ENCODE results near the gene CDH11. TPM values are rescaled to one million over a fixed set of nuclear protein-coding genes. Genes with fewer than 3 reads are reported as not detected.

CDH11 gene
- total RNA-seq, 2 donors from 2014 or later, result 51.6 to 59.1 TPM

DNA sequence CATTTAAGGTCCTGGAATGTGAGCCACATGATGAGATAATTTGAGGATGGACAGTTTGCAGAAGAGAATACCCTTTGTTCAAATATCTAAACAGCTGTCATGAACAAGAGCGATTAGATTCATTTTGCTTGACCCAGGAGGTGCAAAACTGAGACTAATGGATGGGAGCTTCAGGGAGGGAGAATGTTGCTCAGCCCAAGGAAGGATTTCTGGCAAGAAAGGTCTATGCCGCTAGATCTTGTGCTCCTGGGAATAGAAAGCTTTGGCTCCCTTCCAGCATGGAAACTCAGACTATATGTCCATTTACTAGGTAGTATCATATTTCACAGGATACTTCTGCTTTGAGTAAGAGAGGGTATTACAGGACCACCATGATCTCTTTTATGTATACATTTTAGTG, 14.8 kb upstream of the CDH11 start:
- H3K27ac ChIP-seq, result no peak overlapping the region
- no peak overlapping the region for H3K4me3 ChIP-seq
- H3K9me3 ChIP-seq, result no peaks in the 10 kb centered on the region
- H3K4me1 ChIP-seq, result no peaks in the 10 kb centered on the region
- TF ChIP-seq, protein P1, sequence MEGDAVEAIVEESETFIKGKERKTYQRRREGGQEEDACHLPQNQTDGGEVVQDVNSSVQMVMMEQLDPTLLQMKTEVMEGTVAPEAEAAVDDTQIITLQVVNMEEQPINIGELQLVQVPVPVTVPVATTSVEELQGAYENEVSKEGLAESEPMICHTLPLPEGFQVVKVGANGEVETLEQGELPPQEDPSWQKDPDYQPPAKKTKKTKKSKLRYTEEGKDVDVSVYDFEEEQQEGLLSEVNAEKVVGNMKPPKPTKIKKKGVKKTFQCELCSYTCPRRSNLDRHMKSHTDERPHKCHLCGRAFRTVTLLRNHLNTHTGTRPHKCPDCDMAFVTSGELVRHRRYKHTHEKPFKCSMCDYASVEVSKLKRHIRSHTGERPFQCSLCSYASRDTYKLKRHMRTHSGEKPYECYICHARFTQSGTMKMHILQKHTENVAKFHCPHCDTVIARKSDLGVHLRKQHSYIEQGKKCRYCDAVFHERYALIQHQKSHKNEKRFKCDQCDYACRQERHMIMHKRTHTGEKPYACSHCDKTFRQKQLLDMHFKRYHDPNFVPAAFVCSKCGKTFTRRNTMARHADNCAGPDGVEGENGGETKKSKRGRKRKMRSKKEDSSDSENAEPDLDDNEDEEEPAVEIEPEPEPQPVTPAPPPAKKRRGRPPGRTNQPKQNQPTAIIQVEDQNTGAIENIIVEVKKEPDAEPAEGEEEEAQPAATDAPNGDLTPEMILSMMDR (IDR thresholded peaks at IDR 0.05), result no peak
- H3K27me3 ChIP-seq, result no peaks in the 10 kb centered on the region
- no peaks in the 10 kb centered on the region for H3K36me3 ChIP-seq
- no peak for DNase-seq (ENCODE audit: low spot score)

DNA sequence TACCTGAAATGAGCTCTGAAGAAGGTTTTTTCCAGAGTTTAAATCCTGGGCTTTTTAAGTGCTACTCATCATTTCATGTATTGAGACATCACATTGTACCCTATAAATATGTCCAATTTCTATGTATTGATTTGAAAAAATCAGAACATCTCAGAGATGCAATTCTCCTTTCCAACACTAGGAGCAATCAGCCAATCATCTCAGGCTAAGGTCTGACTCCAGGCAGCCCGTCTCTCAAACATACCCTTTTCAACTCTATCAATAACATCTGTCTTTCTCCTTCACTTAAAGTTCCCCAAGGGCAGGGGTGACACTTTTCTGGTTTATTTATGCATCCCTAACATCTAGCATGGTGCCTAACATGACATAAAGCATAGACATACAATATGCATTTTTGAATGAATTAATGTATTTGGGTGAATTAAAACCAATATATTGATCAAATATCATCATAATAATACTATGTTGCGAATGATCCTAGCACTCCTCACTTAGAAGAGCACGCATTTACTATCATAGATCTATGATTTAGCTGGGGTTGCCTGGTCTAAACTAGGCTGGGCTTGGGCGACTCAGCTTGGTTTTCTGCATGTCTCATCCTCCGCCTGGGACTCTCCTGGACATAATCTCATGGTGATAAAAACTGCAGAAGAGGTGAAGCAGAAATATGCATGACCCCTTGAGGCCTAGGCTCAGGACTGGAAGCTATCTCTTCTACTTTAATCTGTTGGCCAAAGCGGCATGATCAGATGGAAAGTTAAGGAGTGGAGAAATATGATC, 5.2 kb upstream of the CDH11 start:
- DNase-seq (ENCODE audit: low spot score), result no peak
- no peak overlapping the region for H3K27ac ChIP-seq
- no peaks in the 10 kb centered on the region for H3K27me3 ChIP-seq
- TF ChIP-seq, protein P1 (IDR thresholded peaks at IDR 0.05), result peak in 1 of 2 donors; percentile 40
- H3K4me3 ChIP-seq, result no peak overlapping the region
- peaks cover 0 to 5% of the 10 kb centered on the region in 2 donors for H3K4me1 ChIP-seq
- no peaks in the 10 kb centered on the region for H3K9me3 ChIP-seq
- no peaks in the 10 kb centered on the region for H3K36me3 ChIP-seq

DNA sequence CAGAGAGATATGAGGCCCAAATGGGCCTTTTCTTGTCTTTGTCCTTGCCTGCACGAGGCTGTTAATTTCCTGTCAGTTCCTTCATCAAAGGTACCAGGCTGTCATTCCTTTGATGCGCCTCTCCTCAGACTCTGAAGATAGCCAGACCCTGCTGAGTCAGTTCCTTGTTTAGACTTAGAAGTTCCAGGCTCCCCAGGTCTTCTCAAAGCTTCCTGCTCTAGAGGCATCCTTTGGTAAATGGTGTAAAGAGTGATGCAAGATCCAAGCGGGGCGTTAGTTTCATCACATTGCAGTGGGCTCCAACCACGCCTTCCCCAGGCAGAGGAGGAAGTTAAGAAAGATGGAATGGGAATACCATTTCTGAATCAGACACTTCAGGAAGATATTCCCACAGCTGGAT, 4.0 kb upstream of the CDH11 start:
- Histone ChIP-seq H3K36me3 (no peaks in the 10 kb centered on the region), H3K4me3 (no peak overlapping the region), H3K9me3 (no peaks in the 10 kb centered on the region), H3K27ac (no peak overlapping the region), H3K27me3 (no peaks in the 10 kb centered on the region), H3K4me1 (peaks cover 0 to 11% of the 10 kb centered on the region in 2 donors)
- TF ChIP-seq, protein P1 (IDR thresholded peaks at IDR 0.05), result no peak
- DNase-seq (ENCODE audit: low spot score), result no peak

DNA sequence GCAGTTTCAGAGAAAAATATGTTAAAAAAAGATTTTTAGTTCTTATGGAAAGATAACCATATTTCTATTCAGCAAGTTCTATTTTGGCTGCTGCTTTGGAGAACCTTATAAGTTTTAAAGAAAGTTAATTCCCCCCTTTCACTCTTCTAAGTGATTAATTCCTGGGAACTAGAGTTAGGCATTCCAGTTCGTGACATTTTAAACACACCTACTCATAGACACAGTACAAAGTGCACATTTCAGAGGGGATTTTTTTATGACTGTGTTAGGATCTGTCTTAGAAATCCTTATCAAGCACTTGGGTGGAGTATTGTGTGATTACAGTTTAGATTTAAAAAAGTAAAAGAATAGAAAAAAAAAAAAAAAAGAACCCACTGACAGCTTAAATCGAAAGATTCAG, 3.5 kb upstream of the CDH11 start:
- H3K36me3 ChIP-seq, result no peaks in the 10 kb centered on the region
- peaks cover 0 to 11% of the 10 kb centered on the region in 2 donors for H3K4me1 ChIP-seq
- H3K27me3 ChIP-seq, result no peaks in the 10 kb centered on the region
- TF ChIP-seq, protein P1 (IDR thresholded peaks at IDR 0.05), result no peak
- no peaks in the 10 kb centered on the region for H3K9me3 ChIP-seq
- no peak overlapping the region for H3K4me3 ChIP-seq
- no peak overlapping the region for H3K27ac ChIP-seq
- DNase-seq (ENCODE audit: low spot score), result no peak

DNA sequence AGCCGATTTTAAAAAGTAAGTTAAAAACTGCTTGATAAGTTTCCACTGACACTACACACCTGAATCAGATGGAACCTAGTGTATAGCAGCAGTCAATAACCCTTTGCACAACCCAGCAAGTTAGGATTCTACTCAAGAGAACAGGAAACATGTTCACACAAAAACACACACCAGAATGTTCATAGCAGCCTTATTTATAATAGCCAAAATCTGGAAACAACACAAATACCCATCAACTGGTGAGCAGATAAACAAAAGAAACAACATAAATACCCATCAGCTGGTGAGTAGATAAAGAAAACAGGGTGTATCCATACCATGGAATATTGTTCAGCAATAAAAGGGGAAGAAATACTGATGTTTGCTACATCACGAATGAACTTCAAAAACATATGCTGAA, 2.7 kb upstream of the CDH11 start:
- Histone ChIP-seq H3K9me3 (no peaks in the 10 kb centered on the region), H3K36me3 (no peaks in the 10 kb centered on the region), H3K27ac (no peak overlapping the region), H3K4me3 (no peak overlapping the region), H3K4me1 (peaks cover 0 to 11% of the 10 kb centered on the region in 2 donors), H3K27me3 (no peaks in the 10 kb centered on the region)
- TF ChIP-seq, protein P1 (IDR thresholded peaks at IDR 0.05), result no peak
- no peak for DNase-seq (ENCODE audit: low spot score)

DNA sequence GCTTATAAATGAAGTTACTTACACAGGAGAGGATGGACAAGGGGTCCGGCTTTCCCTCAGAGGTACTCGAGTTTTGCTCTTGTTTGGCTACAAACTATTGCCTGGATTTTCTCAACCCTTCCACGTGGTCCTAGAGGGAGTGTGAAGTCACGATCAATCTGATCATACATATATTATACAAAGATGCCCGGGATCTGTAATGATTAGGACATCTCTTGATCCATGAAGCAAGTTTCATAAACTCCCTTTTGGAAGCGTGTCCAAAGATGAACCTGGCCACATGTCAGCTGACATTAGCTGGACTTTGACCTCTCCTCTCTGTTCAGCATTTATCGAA, 2.3 kb upstream of the CDH11 start:
- H3K27me3 ChIP-seq, result no peaks in the 10 kb centered on the region
- no peaks in the 10 kb centered on the region for H3K9me3 ChIP-seq
- no peak for DNase-seq (ENCODE audit: low spot score)
- peaks cover 0 to 11% of the 10 kb centered on the region in 2 donors for H3K4me1 ChIP-seq
- H3K4me3 ChIP-seq, result peak overlapping the region in 1 of 2 donors; percentile 69
- peak overlapping the region in 1 of 2 donors; percentile 78 for H3K27ac ChIP-seq
- no peaks in the 10 kb centered on the region for H3K36me3 ChIP-seq
- TF ChIP-seq, protein P1 (IDR thresholded peaks at IDR 0.05), result no peak
